ENCODE results near the gene MLPH. TPM values are rescaled to one million over a fixed set of nuclear protein-coding genes. Genes with fewer than 3 reads are reported as not detected.

MLPH gene
- total RNA-seq, 1 donor from 2014 or later = not detected

GRCh38 chr2:237480988-237481525, 6.0 kb upstream of the MLPH start:
- H3K36me3 ChIP-seq = no peaks in the 10 kb centered on the region
- Mint-ChIP-seq H3K27me3 (ENCODE audit: insufficient read depth, low read depth) (peaks cover 33% of the 10 kb centered on the region), H3K4me1 (peaks cover 3% of the 10 kb centered on the region), H3K36me3 (no peaks in the 10 kb centered on the region), H3K27ac (no peak overlapping the region), H3K4me3 (no peak overlapping the region), H3K9me3 (no peaks in the 10 kb centered on the region)
- no peak overlapping the region for H3K27ac ChIP-seq
- H3K4me2 ChIP-seq = no peak overlapping the region
- no peak for TF ChIP-seq EZH2phosphoT487 (IDR thresholded peaks at IDR 0.05)
- TF ChIP-seq CTCF (IDR thresholded peaks at IDR 0.05) = no peak
- TF ChIP-seq EZH2 (IDR thresholded peaks at IDR 0.05) = no peak
- no peak overlapping the region for H3K9ac ChIP-seq
- H3F3A ChIP-seq (ENCODE audit: low read depth) = no peaks in the 10 kb centered on the region
- peaks cover 98% of the 10 kb centered on the region for H3K27me3 ChIP-seq
- H3K4me1 ChIP-seq = peaks cover 1% of the 10 kb centered on the region
- H3K79me2 ChIP-seq (ENCODE audit: low read depth) = no peaks in the 10 kb centered on the region
- no peak for DNase-seq (ENCODE audit: low spot score)
- H2AFZ ChIP-seq (replicated peaks) = no peak overlapping the region
- H3K4me3 ChIP-seq = no peak overlapping the region
- no peaks in the 10 kb centered on the region for H3K9me3 ChIP-seq (ENCODE audit: low read depth)
- H4K20me1 ChIP-seq (ENCODE audit: low read depth) = no peaks in the 10 kb centered on the region

- H3K27me3 ChIP-seq = peaks cover 98% of the 10 kb centered on the region
- Mint-ChIP-seq H3K4me1 (peaks cover 2% of the 10 kb centered on the region), H3K36me3 (no peaks in the 10 kb centered on the region), H3K27me3 (ENCODE audit: insufficient read depth, low read depth) (peaks cover 37% of the 10 kb centered on the region), H3K9me3 (no peaks in the 10 kb centered on the region), H3K4me3 (no peak overlapping the region), H3K27ac (peak overlapping the region; percentile 33)
- DNase-seq (ENCODE audit: low spot score) = no peak
- no peak overlapping the region for H3K27ac ChIP-seq
- H4K20me1 ChIP-seq (ENCODE audit: low read depth) = no peaks in the 10 kb centered on the region
- H3K4me2 ChIP-seq = no peak overlapping the region
- H3K79me2 ChIP-seq (ENCODE audit: low read depth) = no peaks in the 10 kb centered on the region
- no peak overlapping the region for H3K4me3 ChIP-seq
- H3K9me3 ChIP-seq (ENCODE audit: low read depth) = no peaks in the 10 kb centered on the region
- peaks cover 4% of the 10 kb centered on the region for H3K4me1 ChIP-seq
- TF ChIP-seq EZH2 (IDR thresholded peaks at IDR 0.05) = no peak
- no peak for TF ChIP-seq CTCF (IDR thresholded peaks at IDR 0.05)
- no peak for TF ChIP-seq EZH2phosphoT487 (IDR thresholded peaks at IDR 0.05)
- no peak overlapping the region for H2AFZ ChIP-seq (replicated peaks)
- no peak overlapping the region for H3K9ac ChIP-seq
- H3K36me3 ChIP-seq = no peaks in the 10 kb centered on the region
- H3F3A ChIP-seq (ENCODE audit: low read depth) = no peaks in the 10 kb centered on the region
Measured at GRCh38 chr2:237482485-237482884, 4.6 kb upstream of the MLPH start.

- no peak overlapping the region for H3K4me3 ChIP-seq
- H4K20me1 ChIP-seq (ENCODE audit: low read depth) = no peaks in the 10 kb centered on the region
- no peaks in the 10 kb centered on the region for H3K79me2 ChIP-seq (ENCODE audit: low read depth)
- TF ChIP-seq EZH2 (IDR thresholded peaks at IDR 0.05) (no peak), CTCF (IDR thresholded peaks at IDR 0.05) (peak; percentile 34)
- no peak overlapping the region for H3K9ac ChIP-seq
- DNase-seq (ENCODE audit: low spot score) = peak; percentile 45
- no peak overlapping the region for H3K4me2 ChIP-seq
- H3K27ac ChIP-seq = no peak overlapping the region
- no peak overlapping the region for H3K27ac Mint-ChIP-seq
- H3K36me3 ChIP-seq = no peaks in the 10 kb centered on the region
- H3K27me3 ChIP-seq = peaks cover 98% of the 10 kb centered on the region
- peaks cover 4% of the 10 kb centered on the region for H3K4me1 ChIP-seq
- no peaks in the 10 kb centered on the region for H3K9me3 ChIP-seq (ENCODE audit: low read depth)
- H3F3A ChIP-seq (ENCODE audit: low read depth) = no peaks in the 10 kb centered on the region
- peaks cover 2% of the 10 kb centered on the region for H3K4me1 Mint-ChIP-seq
- H3K4me3 Mint-ChIP-seq = no peak overlapping the region
- H3K36me3 Mint-ChIP-seq = no peaks in the 10 kb centered on the region
- no peaks in the 10 kb centered on the region for H3K9me3 Mint-ChIP-seq
- peaks cover 42% of the 10 kb centered on the region for H3K27me3 Mint-ChIP-seq (ENCODE audit: insufficient read depth, low read depth)
- H2AFZ ChIP-seq (replicated peaks) = no peak overlapping the region
Measured at GRCh38 chr2:237483018-237483731, 3.9 kb upstream of the MLPH start.

Measured in neural progenitor cell (in vitro differentiated cells).